Natural killer cell treated with Interleukin-12 subunit alpha and Interleukin-12 subunit beta and Interleukin-15 and Interleukin-18, amount 100 ng/mL, for 72 hours (primary cell): Measurements from ENCODE around the gene MRPS10. TPM values are rescaled to one million over a fixed set of nuclear protein-coding genes. Genes with fewer than 3 reads are reported as not detected.

Experiments
- total RNA-seq, 2 donors: library from RNA; stranded (reverse); gene quantifications; one replicate each; pipeline ENCODE4 v1.2.3, GENCODE V29; 2022

Gene MRPS10
- total RNA-seq, 2 donors from 2014 or later, result 35.1 to 35.6 TPM

Other genes with a start within 250 kb of the MRPS10 start
- gene TAF8, start 167.3 kb downstream of the MRPS10 start, total RNA-seq, result 10 to 100 TPM; 38.7 to 44.1 TPM
- gene C6orf132, start 75.2 kb downstream of the MRPS10 start, total RNA-seq, result under 1 TPM; 0.17 to 0.42 TPM
- gene GUCA1A, start 44.5 kb downstream of the MRPS10 start, total RNA-seq, result not detected
- 1 to 10 TPM in 1 of 2 donors, under 1 TPM in 1; 0.95 to 2.2 TPM for gene GUCA1B, start 22.9 kb downstream of the MRPS10 start, total RNA-seq
- gene TRERF1, start 234.1 kb upstream of the MRPS10 start, total RNA-seq, result 10 to 100 TPM; 33.2 to 35.3 TPM